Activated CD8-positive, alpha-beta memory T cell treated with anti-CD3 and anti-CD28 coated beads for 4 hours (primary cell): ENCODE data around the gene TRIP13.
A peak's percentile ranks its signal among the peaks of the same experiment; 100 is the strongest.
"Not testable (repeated sequence)": the region's sequence is repeated elsewhere in the genome, so short reads cannot be mapped to it uniquely, and the experiment has no call there.

Source experiments
- DNase-seq, 2 donors: peaks; one replicate each; pipeline ENCODE4 v3.0.0-alpha.2; 2020; ENCODE audit warnings: low read depth in 2 of 2

TRIP13 gene

DNA sequence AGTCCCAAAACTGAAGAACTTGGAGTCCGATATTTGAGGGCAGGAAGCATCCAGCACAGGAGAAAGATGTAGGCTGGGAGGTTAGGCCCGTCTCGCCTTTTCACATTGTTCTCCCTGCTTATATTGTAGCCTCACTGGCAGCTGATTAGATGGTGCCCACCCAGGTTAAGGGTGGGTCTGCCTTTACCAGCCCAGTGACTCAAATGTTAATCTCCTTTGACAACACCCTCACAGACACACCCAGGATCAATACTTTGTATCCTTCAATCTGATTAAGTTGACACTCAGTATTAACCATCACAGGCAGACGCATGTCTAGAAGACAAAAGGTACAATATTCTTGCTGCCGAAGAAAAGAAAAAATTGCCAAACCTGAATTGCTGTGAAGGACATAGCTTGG is 26.0 kb downstream of the TRIP13 start:
- not testable (repeated sequence) for DNase-seq

DNA sequence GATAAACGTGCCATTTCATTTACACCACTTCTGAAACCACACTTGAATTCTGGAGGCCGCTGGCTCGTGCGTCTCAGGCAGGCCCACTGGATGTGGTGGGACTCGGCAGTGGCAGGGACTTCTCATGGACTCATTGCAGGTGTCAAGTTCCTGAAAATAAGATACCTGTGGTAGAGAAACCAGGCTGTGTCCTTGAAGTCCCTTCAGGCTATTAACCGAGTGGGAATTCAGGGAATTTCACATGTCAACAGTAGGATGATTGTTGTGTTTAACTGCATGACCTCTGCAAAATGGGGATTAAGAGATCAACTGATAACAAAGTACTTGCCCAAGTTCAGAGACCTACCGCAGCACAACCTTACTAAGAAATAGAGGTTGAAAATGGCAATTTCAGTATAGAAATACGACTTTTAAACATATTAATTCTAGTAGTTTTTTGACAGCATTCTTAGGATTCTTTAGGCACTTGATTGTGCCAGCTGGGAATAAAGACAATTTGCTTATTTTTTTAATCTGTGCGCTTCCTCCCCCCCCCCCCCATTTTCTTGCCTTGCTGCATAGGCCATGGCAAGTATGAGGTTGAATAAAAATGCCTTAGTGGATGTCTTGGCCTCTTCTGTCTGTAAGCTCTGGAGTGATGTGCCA is 26.8 kb downstream of the TRIP13 start:
- DNase-seq = no peak

DNA sequence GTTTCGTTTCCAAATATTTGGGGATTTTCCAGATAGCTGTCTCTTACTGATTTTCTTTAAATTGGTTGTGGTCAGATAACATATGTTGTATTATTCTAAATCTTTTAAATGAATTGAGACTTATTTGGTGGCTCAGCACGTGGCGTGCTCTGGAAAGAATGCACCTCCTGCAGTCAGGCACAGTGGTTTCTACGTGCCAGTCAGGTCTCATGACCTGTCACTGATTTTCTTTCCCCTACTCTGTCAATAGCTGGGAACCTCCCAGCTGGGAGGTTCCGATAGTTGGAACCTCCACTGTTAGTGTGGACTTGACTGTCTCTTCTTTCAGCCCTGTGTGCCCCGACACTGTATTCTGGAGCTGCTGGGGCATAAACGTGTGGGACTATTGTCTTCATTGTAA is 27.6 kb downstream of the TRIP13 start:
- DNase-seq = no peak

DNA sequence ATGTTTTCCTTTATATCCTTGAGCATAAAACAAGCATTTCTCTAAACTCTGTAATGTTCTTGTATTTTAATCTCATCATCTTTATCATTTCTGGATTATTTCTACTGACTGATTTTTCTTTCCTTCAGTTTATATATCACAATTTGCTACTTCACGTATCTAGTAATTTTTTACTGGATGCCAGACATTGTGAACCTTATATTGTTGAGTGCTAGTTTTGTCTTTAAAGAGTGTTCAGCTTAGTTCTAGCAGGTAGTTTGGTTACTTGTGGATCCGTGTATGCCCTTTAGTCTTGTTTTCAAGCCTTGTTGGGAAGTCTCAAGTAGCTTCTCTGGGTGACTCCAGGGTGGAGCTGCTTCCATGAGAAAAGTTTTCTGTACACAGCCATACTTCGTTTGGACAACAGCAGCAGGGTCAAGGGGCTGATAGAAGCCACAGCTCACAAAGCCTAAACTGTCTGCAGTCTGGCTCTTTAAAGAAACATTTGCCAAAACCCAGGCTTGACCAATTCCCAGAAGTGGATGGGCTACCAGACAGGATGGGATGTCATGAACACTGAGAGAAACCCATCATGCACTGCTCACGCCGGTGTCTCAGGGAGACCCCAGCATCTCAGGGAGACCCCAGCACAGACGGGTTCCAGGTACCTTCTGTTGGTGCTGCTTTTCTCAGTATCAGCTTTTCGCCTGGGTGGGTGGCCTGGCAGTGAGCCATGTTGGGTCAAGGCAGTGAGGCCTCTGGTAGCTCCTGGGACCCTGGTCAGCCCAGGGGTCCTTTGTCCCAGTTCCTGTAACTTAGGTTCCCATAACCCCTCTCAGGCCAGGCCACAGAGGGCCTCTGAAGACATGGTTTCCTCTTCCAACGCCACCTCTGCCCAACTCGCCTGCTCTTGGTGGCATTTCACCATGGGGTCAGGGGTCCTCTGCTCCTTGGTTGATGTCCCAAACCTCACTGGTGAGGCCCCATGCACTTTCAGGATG is 29.1 kb downstream of the TRIP13 start:
- DNase-seq = no peak

DNA sequence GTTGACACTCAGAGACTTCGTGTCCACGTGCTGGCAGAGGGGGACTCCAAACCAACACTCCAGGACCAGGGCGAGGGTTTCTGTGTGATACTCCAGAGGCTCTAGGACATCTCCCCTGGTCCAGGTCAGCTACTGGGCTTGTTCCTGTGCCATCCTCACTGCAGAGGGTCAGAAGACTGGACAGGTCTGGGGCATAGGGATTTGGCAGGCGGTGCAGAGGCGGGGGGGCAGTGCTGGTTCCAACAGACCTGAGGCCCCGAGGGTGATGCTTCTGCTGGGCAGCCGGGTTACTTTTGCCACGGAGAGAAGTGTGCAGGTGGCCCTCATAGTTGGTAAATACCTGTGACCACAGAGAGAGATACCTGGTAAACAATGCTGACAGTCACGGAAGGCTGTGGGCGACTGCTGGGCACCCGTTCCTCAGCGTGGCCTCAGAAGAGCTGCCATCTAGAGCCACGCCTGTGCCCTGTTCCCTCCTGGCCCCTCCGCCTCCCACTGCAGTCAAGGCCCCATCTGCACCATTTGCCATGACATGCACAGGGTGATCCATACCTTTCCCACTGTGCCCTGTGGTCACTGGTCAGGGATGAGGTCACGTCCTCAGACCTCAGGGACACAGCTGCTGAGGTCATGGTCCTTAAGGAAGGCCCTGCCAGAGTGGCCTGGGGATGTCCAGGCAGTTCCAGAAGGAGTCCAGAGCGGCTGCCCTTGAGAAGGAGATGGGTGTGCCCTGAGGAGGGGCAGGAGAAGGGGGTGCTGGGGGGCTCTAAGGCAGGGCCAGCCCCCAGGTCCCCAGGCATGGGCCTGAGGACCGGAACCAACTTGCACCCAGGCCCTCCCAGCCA is 30.0 kb downstream of the TRIP13 start:
- no peak for DNase-seq

DNA sequence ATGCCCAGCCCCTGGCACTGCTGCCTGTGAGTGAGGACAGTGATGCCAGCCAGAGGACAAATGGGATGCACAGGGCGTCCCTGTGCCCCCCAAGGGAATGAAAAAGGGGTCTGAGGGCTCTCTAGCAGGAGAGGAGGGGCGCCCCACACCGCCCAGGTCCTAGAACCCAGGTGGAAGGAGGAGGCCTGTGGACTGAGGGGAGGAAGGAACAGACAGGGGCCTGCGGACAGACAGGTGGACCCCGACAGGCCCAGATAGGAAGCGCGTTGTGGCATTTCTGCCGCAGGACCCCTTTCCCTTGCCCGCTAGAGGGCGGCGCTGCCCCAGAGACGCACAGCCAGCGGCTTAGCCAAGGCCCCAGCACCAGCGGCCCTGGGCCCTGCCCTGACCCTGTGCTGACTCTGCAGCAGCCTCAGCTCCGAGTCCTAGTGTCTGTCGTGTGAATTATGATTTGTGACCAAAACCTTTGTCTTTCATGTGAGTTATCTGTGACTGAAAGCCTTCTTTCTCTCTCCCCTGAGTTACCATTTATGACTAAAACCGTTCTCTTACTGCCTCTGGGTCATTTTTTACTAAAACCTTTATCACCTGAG is 30.7 kb downstream of the TRIP13 start:
- peak; percentile 35 to 42 for DNase-seq

DNA sequence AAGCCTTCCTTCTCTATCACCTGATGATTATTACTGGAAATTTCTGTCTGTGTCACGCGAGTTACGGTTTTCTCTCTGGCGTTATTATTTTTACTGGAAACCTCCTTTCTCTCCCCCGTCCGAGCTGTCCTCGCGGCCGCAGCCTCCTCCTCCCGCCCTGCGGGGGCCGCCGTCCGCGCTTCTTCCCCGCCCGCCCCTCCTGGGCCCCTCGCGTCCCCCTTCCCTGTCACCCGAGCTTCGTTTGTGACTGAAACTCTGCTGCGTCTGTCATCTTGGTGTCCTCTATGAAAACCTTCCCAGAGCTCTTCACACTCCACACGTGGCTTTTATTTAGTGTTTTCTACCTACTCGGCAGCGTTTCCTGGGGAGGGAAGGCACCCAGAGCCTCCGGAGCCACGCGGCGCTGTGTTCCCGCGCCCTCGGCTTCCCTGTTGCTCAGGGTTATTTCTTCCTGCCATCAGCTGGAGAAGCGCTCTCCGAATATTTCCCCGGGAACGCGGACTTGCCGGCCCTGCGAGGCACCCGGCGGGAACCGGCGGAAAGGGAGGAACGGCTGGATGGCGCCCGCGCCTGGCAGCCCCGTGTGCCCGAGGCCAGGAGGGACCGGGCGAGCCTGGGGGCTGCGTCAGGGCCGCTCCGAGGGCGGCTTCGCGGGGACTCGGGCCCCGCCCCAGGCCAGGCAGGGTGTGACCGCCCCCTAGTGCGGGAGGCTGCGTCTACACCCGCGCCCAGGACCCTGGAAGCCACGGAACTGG is 33.9 kb downstream of the TRIP13 start:
- no peak for DNase-seq

DNA sequence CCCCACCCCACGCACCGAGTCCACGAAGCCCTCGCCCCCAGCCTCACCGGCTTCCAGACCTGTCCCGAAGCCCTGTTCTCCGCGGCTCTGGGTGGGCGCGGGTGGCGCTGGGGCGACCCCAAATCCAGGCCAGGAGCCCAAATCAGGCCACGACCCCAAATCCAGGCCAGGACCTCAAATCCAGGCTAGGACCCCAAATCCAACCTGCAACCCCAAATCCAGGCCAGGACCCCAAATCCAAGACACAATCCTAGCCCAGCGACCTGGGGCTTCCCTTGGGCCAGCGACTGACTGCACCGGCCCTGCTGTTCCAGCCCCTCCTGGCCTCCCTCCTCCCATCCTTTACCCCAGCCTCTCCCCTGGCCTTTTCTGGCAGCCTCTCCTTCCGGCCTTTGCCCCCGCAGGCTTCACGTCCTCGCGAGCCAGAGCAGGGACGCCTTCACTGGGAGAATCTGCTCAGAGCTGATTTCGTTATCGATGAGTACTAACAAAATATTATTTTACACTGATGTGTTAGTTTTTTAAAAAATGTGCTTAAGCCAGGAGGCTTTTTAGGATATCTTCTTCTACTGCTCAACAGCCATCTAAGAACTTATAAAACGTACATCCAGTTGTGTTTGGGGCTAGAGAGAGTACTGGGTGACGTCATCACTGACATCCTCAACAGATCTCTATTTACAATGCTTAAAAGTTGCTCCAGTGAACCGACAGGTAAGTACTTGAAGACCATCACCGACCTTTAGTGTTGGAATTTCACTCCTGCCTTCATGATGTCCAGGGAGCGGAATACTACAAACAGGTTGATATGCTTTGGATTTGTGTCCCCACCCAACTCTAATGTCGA is 34.7 kb downstream of the TRIP13 start:
- no peak for DNase-seq

DNA sequence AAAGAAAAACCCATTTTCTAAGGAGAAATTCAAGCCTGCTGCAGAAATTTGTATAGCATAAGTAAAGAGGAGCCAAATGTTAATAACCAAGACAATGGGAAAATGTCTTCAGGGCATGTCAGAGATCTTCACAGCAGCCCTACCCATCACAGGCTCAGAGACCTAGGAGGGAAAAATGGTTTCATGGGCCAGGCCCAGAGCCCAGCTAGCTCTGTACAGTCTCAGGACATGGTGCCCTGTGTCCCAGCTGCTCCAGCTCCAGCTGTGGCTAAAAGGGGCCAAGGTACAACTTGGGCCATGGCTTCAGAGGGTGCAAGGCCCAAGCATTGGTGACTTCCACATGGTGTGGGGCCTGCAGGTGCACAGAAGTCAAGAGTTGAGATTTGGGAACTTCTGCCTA is 36.5 kb downstream of the TRIP13 start:
- DNase-seq = not testable (repeated sequence)

DNA sequence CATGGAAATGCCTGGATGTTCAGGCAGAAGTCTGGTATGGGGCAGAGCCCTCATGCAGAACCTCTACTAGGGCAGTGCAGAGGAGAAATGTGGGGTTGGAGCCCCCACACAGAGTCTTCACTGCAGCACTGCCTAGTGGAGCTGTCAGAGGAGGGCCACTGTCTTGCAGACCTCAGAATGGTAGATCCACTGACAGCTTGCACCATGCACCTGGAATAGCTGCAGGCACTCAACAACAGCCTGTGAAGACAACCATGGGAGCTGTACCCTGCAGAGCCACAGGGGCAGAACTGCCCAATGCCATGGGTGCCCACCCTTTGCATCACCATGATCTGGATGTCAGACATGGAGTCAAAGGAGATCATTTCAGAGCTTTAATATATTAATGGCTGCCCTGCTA is 36.9 kb downstream of the TRIP13 start:
- DNase-seq = no peak

DNA sequence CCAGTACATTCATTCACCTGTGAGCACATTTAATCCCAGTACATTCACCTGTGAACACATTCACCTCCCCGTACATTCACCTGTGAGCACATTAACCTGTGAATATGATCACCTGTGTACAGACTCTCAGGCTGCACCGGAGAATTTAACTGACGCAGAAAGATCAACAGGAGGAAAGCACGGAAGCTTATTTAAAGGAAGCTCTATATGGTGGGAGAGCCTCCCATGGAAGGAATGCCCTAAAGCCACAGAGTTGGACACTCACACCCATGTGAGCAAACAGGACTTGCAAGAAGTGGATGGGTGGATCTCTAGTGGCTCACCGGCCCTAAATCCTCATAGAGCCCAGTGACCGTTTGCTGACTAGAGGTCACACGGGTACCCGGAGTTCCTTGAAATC is 38.2 kb downstream of the TRIP13 start:
- no peak for DNase-seq

DNA sequence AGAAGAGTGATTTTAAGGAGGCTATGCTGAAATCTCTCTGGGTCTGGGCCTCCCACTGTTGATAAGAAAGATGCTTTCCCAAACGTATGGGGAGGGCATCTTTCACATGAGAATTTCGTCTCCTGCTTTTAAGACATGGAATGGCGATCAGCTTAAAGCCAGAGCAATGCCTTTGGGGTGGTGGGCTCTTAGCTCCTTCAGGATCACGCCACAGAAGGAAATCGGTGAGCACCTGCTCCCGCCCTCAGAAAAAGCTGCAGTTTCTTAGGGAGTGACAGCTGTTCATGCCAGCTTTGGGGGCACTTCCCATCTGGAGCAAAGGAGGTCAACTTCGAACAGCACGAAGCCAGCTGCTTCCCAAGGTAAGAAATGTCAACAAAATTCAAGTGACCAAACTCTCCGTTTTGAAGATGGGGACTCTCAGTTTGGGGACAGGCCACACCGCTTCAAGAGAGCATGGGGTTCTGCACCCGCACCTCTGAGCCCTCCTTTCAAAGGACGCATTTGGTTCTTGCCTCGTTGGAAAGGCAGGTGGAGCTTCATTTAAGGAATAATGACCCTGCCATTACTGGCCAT is 39.0 kb downstream of the TRIP13 start:
- no peak for DNase-seq

DNA sequence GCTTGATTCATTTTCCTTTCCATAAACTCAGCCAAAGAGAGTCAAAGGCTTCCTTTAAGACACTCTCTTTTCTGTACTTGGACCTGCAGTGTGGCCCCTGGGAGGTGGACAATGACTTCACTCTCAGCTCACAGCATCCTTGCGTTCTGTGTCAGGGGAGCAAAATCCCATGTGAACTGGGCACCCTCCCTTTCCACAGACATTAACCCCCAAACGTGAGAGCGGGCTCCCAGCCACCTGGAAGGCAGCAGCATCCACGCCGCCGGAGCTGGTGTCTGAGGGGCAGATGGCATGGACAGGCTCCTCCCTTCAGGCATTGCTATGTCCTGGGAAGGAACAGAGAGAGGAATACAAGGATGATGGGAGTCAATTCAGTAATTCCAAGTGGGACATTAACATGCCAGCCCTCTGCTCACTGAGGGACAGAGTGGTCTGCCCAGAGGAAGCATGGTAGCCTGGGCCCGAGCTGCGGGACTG is 39.5 kb downstream of the TRIP13 start:
- DNase-seq = no peak

DNA sequence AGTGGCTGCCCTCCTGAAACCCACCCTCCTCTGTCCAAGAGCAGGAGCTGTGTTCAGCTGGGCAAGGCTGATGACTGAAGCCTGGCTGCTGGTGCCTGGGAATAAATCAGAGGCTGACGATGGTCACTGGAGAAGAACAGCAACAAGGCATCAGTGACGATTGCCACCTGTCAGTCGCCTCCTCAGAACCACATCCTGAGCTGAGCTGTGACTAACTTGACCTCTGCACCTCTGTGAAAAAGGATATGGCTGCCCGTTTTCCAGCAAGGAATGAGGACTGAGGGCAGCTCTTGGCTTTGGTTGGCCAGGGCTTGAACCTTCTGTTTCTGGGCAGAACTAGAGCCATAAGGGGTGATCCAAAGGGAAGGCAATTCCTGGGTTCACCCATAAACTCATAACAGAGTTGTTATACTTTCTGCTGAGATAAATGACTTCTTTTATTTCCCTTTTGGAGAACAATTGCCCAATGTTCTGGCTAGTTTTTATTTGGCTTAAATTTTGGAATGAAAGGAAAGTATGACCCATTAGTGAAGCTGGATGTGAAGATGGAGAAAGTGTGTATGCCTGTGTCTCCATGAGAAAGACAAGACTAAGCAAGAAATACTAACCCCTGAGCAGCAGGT is 40.1 kb downstream of the TRIP13 start:
- DNase-seq = no peak

DNA sequence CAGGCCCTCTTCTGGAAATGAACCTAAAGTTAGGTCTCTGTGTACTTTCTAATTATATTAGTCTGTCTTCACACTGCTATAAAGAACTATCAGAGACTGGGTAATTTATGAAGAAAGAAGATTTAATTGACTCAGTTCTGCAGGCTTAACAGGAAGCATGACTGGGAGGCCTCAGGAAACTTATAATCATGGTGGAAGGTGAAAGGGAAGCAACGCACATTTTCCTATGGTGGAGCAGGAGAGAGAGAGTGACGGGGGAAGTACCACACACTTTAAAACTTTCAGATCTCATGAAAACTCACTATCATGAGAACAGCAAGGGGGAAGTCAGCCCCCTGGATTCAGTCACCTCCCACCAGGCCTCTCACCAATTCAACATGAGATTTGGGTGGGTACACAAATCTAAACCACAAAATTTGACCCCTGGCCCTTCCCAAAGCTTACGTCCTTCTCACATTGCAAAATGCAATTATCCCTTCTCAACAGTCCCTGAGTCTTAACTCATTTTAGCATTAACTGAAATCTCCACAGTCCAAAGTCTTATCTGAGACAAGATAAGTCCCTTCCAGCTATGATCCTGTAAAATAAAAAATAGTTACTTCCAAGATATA is 40.7 kb downstream of the TRIP13 start:
- DNase-seq = no peak

DNA sequence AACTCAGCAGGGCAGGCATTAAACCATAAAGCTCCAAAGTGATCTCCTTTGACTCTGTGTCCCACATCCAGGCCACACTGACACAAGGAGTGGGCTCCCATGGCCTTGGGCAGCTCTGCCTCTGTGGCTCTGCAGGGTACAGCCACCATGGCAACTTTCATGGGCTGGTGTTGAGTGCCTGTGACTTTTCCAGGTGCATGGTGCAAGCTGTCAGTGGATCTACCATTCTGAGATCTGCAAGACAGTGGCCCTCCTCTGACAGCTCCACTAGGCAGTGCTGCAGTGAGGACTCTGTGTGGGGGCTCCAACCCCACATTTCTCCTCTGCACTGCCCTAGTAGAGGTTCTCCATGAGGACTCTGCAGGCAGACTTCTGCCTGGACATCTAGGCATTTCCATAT is 41.3 kb downstream of the TRIP13 start:
- not testable (repeated sequence) for DNase-seq

DNA sequence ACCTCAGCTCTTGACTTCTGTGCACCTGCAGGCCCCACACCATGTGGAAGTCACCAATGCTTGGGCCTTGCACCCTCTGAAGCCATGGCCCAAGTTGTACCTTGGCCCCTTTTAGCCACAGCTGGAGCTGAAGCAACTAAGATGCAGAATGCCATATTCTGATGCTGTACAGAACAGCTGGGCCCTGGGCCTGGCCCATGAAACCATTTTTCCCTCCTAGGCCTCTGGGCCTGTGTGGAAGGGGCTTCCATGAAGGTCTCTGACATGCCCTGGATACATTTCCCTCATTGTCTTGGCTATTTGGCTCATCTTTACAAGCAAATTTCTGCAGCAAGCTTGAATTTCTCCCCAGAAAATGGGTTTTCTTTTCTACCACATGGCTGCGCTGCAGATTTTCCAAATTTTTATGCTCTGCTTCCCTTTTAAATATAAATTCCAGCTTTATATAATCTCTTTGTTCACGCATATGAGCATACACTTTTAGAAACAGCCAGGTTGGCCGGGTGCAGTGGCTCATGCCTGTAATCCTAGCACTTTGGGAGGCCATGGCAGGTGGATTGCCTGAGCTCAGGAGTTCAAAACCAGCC is 41.8 kb downstream of the TRIP13 start:
- not testable (repeated sequence) for DNase-seq

DNA sequence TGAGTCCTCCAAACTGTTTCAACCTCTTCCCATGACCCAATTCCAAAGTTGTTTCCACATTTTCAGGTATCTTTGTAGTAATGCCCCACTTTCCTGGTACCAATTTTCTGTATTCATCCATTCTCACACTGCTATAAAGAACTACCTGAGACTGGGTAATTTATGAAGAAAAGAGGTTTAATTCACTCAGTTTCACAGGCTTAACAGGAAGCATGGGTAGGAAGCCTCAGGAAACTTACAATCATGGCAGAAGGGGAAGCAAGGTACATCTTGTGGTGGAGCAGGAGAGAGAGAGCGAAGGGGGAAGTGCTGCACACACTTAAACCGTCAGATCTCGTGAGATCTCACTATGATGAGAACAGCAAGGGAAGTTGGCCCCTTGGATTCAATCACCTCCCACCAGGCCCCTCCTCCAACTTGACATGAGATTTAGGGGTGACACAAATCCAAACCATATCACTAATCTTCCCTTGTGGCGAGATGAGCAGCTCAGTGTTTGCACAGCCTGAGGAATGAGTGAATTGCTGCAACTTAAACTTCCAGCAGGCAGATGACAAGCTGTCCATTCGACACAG is 42.9 kb downstream of the TRIP13 start:
- DNase-seq = no peak
